HG03159 (cell line): ENCODE results near the gene NHS.
"Not testable (repeated sequence)": the region's sequence is repeated elsewhere in the genome, so short reads cannot be mapped to it uniquely, and the experiment has no call there.

Experiments used
- ATAC-seq: cut with Tn5 transposase; IDR thresholded peaks from one replicate; pipeline ENCODE4 v1.9.1; 2021; ENCODE audit warnings: mild to moderate bottlenecking, moderate library complexity; ENCODE audit not compliant: unreplicated experiment

The NHS gene

DNA sequence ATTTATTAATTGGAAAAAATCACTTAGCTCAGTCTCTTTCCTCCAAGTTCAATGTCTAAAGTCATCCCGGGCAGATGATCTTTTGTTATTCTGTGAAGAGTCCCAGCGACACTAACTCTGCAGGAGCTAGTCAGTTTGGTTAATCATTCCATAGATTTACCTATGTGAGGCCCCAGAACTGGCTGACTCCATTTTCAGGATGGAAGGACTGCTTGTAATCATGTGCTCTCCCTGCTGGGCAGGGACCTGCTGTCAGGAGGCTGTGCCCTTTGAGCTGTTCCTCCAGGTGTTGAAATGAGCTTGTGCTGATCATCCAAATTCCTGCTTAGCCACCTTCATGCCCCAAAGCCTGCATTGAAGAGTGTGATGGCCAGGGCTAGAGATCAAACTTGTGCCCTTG lies 169.8 kb downstream of the NHS start:
- ATAC-seq: no peak

DNA sequence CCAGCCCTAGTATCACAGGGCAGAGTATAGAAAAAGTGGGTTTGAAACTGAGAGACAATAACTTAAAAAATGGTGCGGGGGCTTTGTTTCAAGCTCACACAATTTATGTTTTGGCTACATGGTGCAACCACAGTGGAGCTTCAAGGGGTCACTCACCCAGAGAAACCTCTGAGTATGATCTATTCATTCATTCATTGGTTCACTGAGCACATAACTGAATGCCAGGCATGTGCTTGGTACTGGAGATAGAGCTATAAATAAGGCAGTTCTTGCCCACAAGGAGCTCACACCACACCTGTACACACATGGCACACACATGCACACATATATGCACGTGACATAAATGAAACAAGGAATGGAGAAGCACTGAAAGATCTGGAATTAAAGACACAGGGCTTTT lies 171.4 kb downstream of the NHS start:
- ATAC-seq: no peak

DNA sequence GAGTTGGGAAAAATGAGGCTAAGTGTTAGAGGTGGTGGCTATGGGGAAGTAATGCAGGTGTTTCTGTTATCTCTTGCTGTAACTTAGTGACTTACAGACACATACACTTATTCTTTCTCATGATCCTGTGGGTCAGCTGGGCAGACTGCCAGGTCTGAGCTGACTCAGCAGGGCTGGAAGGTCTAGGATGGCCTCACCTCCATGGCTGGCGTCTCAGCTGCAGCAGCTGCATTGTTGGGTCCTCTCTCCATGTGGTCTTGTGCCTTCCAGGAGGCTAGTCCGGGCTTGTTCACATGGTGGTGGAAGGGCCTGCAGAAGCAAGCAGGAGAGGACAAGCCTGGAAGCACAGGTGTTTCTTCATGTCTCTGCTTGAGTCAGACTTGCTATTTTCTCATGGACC lies 172.7 kb downstream of the NHS start:
- ATAC-seq: peak; percentile 70

DNA sequence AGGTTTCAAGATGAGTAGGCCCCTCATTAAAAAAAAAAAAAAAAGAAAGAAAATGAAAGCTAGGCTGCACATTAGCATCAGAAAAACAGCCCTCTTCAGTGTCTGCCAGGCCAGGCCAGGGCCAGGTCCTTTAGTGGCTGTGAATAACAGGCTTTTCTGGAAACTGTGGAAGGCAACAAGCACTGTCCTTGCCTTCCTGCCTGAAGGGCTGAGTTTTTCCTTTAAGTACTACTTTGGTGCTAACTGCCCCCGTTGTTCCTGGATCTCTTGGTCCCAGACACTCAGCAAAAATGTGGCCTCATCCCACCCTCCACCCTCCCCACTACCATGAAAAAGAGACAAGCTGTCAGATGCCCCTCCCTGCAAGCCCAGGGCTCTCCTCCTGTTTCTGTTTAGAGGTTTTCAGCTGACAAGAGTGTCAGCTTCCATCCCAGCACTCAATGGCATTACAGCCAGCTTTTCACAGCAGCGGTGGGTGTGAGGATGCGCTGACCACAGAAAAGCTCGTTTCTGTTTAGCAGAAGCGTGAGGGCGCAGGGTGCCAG lies 174.2 kb downstream of the NHS start:
- no peak for ATAC-seq

DNA sequence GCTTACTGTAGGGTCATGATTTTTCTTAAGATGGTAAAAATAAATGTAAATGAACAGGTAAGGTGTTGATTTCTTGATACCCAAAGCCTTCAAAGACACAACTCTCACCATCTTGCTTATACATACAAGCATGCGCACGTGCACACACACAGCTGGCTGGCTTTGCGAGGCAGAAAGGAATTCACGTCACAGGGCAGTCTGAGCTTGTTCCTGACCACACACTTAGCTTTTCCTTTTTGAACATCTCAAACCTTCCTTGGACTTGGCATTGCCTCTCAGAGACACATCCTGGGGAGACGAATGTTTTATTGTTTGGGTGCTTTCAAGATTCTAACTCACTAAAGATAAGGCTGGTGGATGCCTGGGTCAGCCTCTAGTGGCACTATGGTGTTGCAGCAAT lies 175.0 kb downstream of the NHS start:
- no peak for ATAC-seq

DNA sequence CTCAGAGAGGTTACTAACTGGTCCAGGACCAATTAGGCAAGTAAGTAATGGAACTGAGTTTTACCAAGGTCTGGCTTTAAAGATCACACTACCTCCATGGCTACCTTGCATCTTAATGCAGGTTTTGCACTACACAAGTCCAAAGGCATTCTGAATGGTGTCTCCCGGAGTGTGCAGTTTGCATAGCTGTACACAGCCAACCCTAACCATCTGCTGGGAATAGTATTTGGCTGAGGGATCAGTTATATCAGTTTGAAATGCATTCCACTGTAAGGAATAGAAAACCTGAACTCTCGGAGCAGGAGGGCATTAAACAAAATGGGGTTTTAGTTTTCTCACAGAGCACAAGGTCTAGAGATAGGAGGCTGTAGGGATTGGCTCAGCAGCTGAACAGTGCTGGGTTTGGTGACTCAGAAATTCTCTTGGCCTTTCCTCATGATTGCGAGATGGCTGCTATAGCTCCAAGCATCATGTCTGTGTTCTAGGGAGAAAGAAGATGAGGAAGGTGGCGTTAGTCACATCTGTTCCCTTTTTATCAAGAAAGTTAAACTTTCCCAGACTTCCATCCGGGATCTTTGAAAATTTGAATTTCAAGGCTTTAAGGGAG lies 177.1 kb downstream of the NHS start:
- no peak for ATAC-seq

DNA sequence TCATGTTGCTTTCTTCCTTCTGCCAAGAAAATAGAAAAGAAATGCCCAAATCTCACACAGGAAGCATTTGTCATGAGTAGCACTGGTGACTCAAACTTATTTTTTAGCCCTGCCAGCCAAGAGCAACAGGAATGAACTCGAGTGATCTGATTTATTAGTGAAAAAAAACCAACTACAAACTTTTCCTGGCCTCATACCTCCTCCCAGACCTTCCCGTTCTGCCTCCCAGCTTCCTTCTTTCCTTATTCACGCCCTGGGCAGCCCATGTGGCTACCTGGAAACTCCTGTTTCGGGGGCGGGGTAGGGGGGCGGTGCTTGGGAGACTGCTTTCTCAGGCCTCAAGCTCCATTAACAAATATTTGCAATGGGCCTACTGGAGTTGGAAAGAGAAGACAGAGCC lies 178.5 kb downstream of the NHS start:
- no peak for ATAC-seq

DNA sequence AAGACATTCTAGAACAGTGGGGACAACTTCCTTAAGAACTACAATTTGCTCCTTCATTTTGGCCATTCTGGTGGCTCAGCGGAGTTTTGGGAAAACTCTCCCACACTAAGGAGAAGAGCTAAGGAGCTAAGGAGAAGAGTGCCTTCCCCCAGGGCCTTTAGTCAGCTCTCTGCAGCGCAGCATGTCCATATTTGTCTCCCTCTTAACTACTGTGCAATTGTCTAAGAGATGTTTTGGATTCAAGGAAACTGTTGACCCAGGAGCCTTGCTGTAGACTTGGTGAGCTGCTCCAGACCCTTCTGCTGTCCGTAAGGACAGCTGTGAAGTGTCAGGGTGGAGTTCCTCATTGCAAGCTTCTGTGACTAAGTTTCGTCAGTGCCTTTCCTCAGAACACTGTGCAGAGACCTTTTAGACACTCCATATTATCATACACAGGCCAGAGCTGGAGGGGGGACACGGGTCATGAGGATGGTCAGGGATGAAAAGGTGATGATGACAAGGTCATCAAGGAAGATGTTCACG lies 179.0 kb downstream of the NHS start:
- no peak for ATAC-seq

DNA sequence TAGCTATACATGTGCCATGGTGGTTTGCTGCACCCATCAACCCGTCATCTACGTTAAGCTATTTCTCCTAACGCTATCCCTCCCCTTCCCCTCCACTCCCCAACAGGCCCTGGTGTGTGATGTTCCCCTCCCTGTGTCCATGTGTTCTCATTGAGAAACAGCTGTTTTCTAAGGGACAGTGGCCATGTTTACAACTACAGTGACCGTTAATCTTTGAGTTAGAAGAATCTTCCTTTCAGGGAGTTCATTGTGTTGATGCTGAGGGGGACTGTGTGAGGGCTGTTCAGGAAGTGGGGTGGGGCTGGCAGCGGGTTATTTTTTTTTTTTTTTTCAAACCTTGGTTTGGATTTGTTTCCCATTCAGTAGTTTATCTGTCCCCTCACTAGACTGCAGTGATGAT lies 179.9 kb downstream of the NHS start:
- no peak for ATAC-seq

DNA sequence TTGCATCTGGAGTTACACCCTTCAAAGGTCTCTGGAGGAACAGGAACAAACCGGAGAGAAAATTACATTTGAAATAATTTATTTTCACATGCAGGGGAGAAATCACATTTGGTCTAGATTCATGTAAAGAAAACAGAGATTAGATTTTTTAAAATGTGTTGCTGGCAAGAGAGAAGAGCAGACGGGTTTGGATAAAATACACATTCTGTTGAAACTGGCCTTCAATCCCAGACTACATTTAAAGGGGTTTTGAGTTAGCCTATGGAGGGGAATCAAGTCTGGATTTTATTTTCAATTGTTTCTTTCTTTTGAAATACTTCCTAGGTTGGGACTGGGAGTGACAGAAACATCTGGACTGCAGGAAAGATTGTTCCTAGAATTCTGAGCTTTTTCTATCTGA lies 180.8 kb downstream of the NHS start:
- no peak for ATAC-seq

DNA sequence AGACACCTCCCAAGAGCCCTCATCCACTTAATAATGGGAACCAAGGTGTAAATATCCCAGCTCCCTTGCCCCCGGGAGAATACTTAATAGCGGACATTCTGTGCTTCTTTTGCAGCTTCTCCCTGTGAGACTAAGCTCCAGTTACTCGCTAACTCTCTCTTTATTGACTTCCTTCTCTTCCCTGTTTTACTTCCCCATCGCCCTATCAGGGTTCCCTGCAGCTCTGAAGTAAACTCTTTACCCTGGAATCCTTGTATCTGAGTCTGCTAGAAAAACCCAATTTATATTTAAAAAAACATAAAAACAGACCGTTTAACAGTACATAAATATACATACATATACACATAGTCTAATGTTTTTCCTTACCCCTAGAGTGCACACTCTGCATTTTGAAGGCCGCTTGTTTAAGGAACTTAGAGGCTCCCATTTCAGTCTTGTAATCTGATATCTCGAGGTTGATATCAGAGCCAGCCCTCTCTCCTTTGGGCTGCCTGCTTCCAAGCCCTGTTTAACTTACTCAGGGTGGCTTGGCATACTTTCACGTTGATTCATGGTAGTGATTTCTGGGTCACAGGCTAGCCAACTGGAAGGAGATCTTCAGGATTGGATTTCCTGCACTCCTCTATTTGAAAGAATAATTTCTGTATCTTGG lies 184.9 kb downstream of the NHS start:
- ATAC-seq: no peak

DNA sequence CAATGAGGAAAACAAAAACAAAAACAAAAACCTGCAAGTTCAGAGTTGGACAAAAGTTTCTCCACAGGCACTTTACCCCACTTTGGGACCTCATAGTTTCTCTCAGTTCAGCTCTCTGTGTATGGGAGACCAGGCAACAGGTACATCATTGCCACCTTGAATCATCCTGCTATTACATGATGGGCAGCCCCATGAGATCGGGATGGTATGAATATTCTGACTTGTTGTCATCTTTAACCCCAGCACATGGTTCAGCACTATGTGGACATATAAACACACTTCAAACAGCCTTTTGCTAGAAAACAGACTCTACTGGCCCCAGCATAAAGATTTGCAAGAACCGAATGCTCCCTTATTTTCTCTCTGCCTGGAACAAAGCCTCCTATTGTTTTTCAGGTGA lies 185.4 kb downstream of the NHS start:
- no peak for ATAC-seq

DNA sequence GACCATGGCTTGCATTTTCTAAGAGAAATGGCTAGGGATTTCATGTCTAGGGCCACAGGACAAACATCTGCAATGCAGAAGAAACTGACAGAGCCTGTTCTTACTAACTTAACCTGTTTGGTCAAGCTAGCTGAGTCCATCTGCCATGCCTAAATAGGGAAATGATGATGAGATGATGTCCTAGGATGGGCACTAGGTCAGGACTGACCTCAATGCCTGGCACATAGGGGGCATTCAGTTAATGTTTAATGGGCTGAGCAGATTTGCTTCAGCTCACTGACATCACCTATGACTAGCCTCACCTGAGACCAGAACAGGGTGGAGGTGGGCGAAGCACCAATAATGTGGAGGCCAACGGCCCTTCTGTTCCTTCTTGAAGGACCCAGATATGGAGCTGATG lies 188.1 kb downstream of the NHS start:
- no peak for ATAC-seq

DNA sequence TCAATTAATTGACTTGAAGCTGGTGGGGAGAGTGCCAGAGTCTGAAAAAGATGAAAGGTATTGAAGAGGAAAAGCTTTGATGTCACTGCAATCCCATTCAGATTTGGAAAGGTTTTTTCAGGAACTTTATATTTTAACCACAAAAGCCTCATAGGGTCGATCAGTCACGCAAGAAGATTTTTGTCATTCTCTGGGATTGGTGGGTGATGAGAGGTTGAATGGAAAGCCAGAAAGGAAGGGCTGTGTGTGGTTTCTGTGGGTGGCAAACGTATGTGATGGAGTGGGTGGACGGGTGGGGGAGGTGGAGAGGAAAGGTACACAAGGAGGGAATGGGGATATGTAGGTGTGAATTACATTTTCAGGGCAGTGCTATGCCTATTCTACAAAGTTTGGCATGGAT lies 188.5 kb downstream of the NHS start:
- ATAC-seq: no peak

DNA sequence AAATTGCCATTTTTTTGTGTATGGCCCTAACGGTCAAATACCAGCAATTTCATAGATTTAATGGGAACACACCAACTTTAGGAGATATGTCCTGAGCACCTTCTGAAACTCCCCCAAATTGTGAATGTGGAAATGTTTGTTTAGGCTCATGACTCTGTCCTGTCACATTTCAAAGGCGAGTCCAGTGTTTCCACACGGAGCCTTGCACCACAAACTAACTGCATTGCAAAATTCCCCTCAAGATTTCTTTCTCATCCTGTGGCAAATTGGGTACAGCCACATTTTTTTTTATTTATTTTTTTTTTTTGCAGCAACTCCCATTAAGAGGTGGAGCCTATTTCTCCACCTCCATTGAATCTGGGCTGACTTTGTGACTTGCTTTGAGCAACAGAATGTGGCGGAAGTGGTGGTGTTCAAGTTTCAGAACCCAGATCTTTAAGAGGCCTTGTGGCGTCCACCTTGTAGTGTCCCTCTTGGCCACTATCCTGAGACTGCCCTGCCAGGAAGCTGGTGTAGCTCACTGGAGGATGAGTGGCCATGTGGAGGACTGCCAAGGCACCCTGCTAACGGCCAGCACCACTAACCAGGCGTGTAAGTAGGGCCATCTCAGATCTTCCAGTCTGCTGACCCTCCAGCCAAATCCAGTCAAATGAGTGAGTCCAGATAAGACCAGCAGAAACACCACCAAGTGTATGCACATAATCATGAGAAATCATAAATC lies 189.8 kb downstream of the NHS start:
- no peak for ATAC-seq

DNA sequence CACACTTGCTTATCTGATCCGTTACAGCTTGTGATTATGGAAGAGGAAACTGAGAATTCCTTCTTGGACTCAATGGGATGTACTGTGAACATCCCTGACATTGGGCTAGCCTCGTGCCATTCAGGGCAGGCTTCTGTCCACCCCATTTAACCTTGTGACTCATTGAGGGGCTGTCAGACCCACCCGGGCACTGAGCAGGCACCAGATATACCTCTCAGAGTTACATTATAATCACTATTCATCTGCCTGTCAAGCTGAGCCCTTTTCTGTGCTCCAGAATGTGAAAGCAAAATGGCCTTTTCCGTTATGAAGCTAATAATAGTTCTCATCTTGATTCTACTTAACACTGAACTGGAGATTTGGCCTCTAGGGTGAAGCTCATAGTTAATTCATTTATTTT lies 191.7 kb downstream of the NHS start:
- no peak for ATAC-seq

DNA sequence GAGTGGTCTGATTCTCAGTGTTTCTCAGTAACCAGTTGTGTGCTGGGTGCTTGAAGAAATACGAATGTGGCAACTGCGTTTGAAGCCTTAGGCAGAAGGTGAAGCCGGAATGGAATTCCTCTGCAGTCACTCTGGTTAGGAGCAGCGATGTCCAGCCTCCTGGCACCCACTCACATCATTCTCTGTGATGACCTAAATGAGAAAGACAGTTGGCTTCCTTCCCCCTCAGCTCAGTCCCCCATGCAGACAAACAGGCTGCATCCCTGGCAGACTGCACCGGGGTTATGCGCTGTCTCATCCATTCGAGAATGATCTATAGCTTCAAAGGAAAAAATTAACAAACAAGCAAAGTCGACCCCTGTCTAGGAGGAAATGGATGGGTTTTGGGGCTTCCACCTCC lies 192.2 kb downstream of the NHS start:
- no peak for ATAC-seq

DNA sequence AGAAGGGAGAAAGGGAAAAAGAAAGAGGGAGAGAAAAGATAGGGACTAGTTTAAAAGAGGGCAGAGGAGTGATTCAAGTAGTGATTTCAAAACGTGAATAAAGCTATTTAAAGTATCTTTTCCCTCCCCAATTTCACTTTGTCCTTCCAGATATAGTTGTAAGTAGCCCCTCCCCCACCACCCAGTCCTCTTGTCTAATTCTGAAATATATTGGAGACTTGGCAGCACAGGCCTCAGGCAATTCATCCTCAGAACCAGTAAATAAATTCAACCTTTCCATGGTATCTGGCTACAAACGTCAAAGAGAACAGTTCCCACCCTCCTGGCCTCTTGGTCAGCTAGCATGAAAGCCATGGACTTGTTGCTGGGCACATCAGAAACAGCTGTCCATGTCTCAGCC lies 192.8 kb downstream of the NHS start:
- ATAC-seq: no peak

DNA sequence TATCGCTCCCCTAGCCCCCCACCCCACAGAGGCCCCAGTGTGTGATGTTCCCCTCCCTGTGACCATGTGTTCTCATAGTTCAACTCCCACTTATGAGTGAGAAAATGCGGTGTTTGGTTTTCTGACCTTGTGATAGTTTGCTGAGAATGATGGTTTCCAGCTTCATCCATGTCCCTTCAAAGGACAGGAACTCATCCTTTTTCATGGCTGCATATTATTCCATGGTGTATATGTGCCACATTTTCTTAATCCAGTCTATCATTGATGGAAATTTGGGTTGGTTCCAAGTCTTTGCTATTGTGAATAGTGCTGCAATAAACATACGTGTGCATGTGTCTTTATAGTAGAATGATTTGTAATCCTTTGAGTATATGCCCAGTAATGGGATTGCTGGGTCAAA lies 193.8 kb downstream of the NHS start:
- not testable (repeated sequence) for ATAC-seq

DNA sequence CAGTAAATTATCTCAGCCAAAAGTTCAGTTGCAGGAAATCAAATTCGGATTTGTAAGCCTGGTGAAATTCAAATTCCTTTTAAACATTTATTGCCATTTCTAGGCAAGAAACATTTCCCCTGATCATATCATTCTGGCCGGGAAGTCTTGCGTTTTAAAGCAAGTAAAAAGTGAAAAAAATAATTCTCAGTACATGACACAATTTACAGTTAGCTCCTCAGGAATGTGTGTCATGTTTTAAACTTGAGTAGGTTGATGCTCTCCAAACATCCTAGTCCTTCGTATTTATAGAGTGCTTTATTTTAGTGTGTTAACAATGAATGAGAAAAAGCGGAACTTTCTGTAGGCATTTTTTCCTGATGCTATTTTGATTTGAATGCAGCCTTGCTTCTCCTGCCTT lies 204.0 kb downstream of the NHS start:
- ATAC-seq: no peak

DNA sequence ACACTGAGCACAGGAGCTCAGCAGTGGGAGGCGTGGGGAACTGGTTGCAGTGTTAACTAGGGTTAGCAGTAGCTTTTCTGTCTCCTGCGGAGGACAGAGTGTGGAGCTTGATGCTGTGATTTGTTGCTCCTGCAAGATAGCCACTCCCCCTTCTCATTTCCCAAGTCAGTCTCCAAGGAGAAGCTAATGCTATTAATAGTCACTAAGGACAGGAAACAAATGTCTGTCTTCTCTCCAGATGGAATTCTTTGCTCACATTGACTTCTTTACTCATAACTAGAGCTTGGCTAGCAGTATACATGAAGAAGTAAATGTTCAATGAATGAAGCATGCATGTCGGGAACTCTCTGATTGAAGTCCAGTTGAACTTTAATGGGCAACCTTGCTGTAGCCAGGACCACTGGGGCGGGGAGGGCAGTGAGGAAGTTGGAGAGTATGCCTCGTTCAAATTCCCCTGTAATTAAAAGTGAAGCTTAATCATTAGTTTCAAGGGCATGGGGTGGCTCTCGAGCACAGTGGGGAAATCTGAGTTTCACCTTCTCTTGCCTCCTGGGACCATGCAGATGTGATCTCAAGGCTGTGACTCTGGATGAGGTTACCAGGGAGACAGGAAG lies 205.6 kb downstream of the NHS start:
- no peak for ATAC-seq

DNA sequence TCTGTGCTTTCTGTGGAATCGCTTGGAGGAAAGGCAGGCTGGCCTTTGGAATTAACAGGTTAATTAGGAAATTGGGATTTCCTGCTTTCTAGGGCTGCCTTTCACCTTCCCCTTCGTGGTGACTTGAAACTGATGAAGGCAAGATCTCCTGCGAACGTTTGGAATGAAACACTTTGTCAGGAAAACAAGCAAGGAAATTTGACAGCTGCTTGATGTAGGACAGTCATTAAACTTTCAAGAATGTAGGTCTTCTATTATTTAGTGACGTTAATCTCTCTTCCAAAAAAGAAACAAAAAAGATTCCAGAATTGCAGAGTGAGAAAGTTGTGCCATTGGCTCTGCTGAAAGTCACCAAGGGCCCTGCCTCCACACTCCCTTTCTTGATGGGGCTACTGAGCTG lies 206.6 kb downstream of the NHS start:
- ATAC-seq: no peak
